ENCODE results near the gene ITGAV.

Gene ITGAV

DNA sequence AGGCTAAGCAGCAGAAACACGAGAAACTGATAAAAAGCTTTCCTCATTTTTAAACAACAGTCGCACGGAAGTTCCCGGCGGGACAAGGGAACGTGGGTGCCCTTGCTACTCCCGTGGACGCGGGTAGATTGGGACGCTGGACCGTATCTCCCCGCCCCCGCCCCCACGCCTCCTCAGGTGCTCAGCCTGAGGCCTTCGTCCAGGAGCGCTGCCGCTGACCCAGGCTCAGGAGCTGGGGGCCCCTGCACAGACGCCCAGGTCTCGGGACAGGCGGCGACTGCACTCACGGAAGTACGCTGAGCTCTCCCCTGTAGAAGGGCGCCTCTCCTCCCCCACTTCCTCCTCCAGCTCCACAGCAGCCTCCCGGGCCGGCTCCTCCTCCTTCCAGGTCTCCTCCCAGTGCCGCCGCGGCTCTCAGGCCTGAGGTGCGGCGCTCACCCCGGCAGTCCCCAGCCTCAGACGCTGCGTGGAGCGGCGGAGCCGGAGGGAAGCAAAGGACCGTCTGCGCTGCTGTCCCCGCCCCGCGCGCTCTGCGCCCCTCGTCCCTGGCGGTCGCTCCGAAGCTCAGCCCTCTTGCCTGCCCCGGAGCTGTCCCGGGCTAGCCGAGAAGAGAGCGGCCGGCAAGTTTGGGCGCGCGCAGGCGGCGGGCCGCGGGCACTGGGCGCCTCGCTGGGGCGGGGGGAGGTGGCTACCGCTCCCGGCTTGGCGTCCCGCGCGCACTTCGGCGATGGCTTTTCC lies at the start of gene ITGAV:
Gene ITGAV, plus strand, starts transcription at position 445 of the 738 bp plus-strand sequence. Its CDS starts 283 bp downstream, at position 728.
- peak; percentile 92 for DNase-seq (ENCODE audit: low spot score)
- no peak for TF ChIP-seq CTCF (IDR thresholded peaks at IDR 0.05; ENCODE audit: extremely low read depth, missing control alignments)

DNA sequence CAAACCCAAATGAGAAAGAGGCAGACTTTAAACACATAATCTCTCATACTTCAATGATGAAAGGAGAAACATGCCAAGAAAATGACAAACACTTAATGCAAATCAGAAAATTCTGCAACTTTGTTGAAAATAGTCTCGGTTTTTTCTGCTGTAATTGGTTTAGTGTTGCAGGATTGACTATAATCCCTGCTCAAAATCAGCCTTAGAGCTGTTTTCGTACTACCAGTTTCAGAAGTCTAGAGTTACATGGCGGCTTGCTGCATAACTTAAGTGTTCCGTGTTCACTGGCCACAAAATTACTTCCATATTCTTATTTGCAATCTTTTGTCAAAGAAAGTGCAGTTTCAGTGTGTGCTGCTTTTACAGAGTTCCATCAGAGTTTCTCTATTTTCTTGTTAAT lies 48.9 kb upstream of the ITGAV start:
- DNase-seq (ENCODE audit: low spot score) = no peak
- no peak for TF ChIP-seq CTCF (IDR thresholded peaks at IDR 0.05; ENCODE audit: extremely low read depth, missing control alignments)

DNA sequence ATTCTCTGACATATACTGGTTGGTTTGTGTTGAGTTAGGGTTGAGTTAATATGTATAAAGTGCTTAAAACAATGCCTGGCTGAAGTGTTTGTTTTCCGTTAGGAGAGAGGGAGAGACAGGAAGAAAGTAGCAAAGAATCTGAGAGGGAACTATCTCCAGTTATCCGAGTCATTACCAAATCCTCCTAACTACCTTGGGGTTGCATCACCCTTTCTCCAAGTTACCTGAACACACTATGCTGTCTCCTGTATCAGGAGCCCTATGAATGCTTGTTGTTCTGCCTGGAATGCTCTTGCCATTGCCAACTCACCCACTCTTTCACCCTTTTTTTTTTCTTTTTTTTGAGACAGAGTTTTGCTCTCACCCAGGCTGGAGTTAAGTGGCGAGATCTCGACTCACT lies 47.9 kb upstream of the ITGAV start:
- TF ChIP-seq CTCF (IDR thresholded peaks at IDR 0.05; ENCODE audit: extremely low read depth, missing control alignments) = no peak
- no peak for DNase-seq (ENCODE audit: low spot score)

DNA sequence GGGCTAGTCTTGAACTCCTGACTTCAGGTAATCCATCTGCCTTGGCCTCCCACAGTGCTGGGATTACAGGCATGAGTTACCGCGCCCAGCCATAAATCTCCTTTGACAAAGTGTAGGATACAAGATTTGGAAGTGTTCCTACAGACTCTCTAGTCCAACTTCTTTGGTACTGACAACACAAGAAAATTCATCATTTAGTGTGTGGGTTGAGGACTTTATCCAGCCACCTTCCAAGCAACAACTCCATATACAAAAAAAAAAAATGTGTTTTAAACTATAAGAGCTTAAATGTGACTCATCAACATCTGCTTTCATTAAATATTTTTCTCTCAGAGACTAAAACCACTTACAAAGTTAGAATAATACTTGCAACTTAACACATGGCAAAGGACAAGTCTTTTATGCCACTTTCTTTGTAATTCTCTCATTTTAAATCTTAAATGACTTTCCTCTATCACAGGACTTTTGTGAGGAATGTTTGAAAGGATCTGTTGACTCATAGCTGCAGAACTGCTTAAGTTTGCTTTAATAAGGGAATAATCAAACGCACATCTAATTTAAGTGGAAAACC lies 46.2 kb upstream of the ITGAV start:
- DNase-seq (ENCODE audit: low spot score) = no peak
- no peak for TF ChIP-seq CTCF (IDR thresholded peaks at IDR 0.05; ENCODE audit: extremely low read depth, missing control alignments)

- TF ChIP-seq CTCF (IDR thresholded peaks at IDR 0.05; ENCODE audit: extremely low read depth, missing control alignments) = no peak
- DNase-seq (ENCODE audit: low spot score) = no peak
These were observed 45.6 kb upstream of the ITGAV start for GRCh38 chr2:186544255-186544675.

GRCh38 chr2:186546846-186547245 lies 43.0 kb upstream of the ITGAV start:
- DNase-seq (ENCODE audit: low spot score) = no peak
- TF ChIP-seq CTCF (IDR thresholded peaks at IDR 0.05; ENCODE audit: extremely low read depth, missing control alignments) = no peak

- no peak for DNase-seq (ENCODE audit: low spot score)
- TF ChIP-seq CTCF (IDR thresholded peaks at IDR 0.05; ENCODE audit: extremely low read depth, missing control alignments) = no peak
These were observed 38.4 kb upstream of the ITGAV start for GRCh38 chr2:186551323-186552050.

Data from GM20000 (cell line).